NCI-H446 (cell line): ENCODE measurements around the gene RRP12.

Experiments used
- DNase-seq, 2 experiments: peaks; one replicate each; lab custom pipeline; 2025; lab: John Stamatoyannopoulos, UW

Gene RRP12

GRCh38 chr10:97312897-97313296, 88.2 kb downstream of the RRP12 start:
- DNase-seq, result no peak

DNA sequence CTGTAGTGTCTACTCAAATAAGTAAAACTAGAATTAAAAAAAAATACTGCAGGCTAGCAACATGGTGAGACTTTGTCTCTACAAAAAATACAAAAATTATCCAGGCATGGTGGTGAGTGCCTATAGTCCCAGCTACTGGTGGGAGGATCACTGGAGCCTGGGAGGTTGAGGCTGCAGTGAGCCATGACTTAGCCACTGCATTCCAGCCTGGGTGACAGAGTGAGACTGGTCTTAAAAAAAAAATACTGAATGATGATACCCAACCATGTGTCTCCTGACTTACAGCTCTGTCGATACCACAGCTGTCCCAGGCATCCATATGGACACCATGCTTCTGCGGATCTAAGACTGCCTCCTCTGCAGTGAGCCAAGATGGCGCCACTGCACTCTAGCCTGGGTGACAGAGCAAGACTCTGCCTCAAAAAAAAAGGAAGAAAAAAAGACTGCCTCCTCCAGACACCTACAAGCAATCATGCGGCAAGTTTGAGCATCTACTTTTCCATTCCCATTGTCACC, 90.0 kb downstream of the RRP12 start:
- DNase-seq, result no peak

- no peak for DNase-seq
These were observed 93.0 kb downstream of the RRP12 start for GRCh38 chr10:97307866-97308780.

- no peak for DNase-seq
These were observed 93.7 kb downstream of the RRP12 start for GRCh38 chr10:97307441-97307840.
